HepG2 (cell line): Measurements from ENCODE around the gene STPG4. TPM values are rescaled to one million over a fixed set of nuclear protein-coding genes. Genes with fewer than 3 reads are reported as not detected.
A peak's percentile ranks its signal among the peaks of the same experiment; 100 is the strongest.

Experiments used
- FOSL2 ChIP-seq: sonication (generic); formaldehyde crosslinking; IDR thresholded peaks from 2 replicates; pipeline ENCODE4 v1.4.0; 2020; ENCODE audit warnings: missing genetic modification reagents
- FOXA1 ChIP-seq, 2 experiments: fragments of 450-650 bp in 1 of 2; sonication (generic) in 1 of 2; formaldehyde crosslinking in 1 of 2; IDR thresholded peaks; 2 replicates each; pipeline versions ENCODE4 v1.4.0 to v1.6.1; 2016 to 2020; ENCODE audit warnings: missing genetic modification reagents in 1 of 2
- KLF9 ChIP-seq: IDR thresholded peaks from 2 replicates; pipeline ENCODE4 v1.6.1; 2016; ENCODE audit warnings: low read depth
- MAZ ChIP-seq, 2 experiments: sonication (generic) in 1 of 2; formaldehyde crosslinking in 1 of 2; IDR thresholded peaks; 2 replicates each; pipeline versions ENCODE4 v1.5.0 to v1.6.1; 2012 to 2020; ENCODE audit warnings: low read depth in 2 of 2, mild to moderate bottlenecking in 2 of 2, borderline replicate concordance in 1 of 2, improper control_type of control experiment in 1 of 2, low read length in 1 of 2, missing genetic modification reagents in 1 of 2, moderate library complexity in 1 of 2
- MLLT10 ChIP-seq: sonication (generic); formaldehyde crosslinking; IDR thresholded peaks from 2 replicates; pipeline ENCODE4 v1.4.0; 2020; ENCODE audit warnings: missing genetic modification reagents
- NFIC ChIP-seq: IDR thresholded peaks from 2 replicates; pipeline ENCODE4 v1.6.1; 2012; ENCODE audit warnings: mild to moderate bottlenecking, low read length, inconsistent platforms
- NPAS2 ChIP-seq: sonication (generic); formaldehyde crosslinking; IDR thresholded peaks from 2 replicates; pipeline ENCODE4 v1.8.0; 2022; ENCODE audit warnings: mild to moderate bottlenecking, missing genetic modification reagents, borderline replicate concordance
- SOX13 ChIP-seq, 3 experiments: fragments of 450-650 bp in 1 of 3; sonication (generic) in 1 of 3; formaldehyde crosslinking in 1 of 3; IDR thresholded peaks in 2 of 3; conservative IDR thresholded peaks in 1 of 3; 2 replicates each; pipeline versions ENCODE4 v1.5.0 to v1.6.1; 2016 to 2020; ENCODE audit warnings: antibody characterized with exemption in 1 of 3, mild to moderate bottlenecking in 1 of 3, missing compliant biosample characterization in 1 of 3, missing genetic modification reagents in 1 of 3, moderate library complexity in 1 of 3
- ZEB1 ChIP-seq: IDR thresholded peaks from 2 replicates; pipeline ENCODE4 v1.6.1; 2012; ENCODE audit warnings: mild to moderate bottlenecking, low read depth, inconsistent platforms; ENCODE audit not compliant: insufficient replicate concordance
- ZFP36 ChIP-seq: fragments of 150-350 bp; IDR thresholded peaks from 2 replicates; pipeline ENCODE4 v1.6.1; 2018; ENCODE audit warnings: borderline replicate concordance, low read length, low read depth; ENCODE audit not compliant: partially characterized antibody
- ZFP41 ChIP-seq: sonication (generic); formaldehyde crosslinking; IDR thresholded peaks from 2 replicates; pipeline ENCODE4 v1.4.0; 2020; ENCODE audit warnings: mild to moderate bottlenecking, missing genetic modification reagents, borderline replicate concordance
- ZNF264 ChIP-seq: sonication (generic); formaldehyde crosslinking; IDR thresholded peaks from 2 replicates; pipeline ENCODE4 v1.4.0; 2020; ENCODE audit warnings: missing genetic modification reagents
- ZNF431 ChIP-seq: sonication (generic); formaldehyde crosslinking; IDR thresholded peaks from 2 replicates; pipeline ENCODE4 v1.9.0; 2022; ENCODE audit warnings: missing genetic modification reagents, low read depth, mild to moderate bottlenecking, borderline replicate concordance
- ZNF678 ChIP-seq: sonication (generic); formaldehyde crosslinking; IDR thresholded peaks from 2 replicates; pipeline ENCODE4 v1.4.0; 2020; ENCODE audit warnings: mild to moderate bottlenecking, missing genetic modification reagents
- polyA plus RNA-seq, 8 experiments: library from polyadenylated mRNA; depleted of rRNA in 3 of 8; stranded (reverse) in 7 of 8; unstranded in 1 of 8; fragments of >200 nt; fragmentation: Illumina TruSeq in 4 of 8; extraction: Trizol in 4 of 8; gene quantifications; 2 replicates each; pipeline versions ENCODE4 v1.2.1 to v1.2.3, GENCODE V29; 2011 to 2016; ENCODE audit warnings: low read depth in 4 of 8, missing spikeins in 1 of 8, mixed read lengths in 1 of 8; ENCODE audit not compliant: insufficient read depth in 1 of 8
- total RNA-seq, 5 experiments: library from RNA; depleted of rRNA; stranded (reverse); fragments of >200 nt; fragmentation: Illumina TruSeq; extraction: Trizol; gene quantifications; 2 replicates each; pipeline ENCODE4 v1.2.3, GENCODE V29; 2016; ENCODE audit warnings: low read depth in 1 of 5
- TF ChIP-seq, protein P1 (sequence below): IDR thresholded peaks from 2 replicates; pipeline ENCODE4 v1.6.1; 2016; ENCODE audit warnings: missing compliant biosample characterization, missing genetic modification reagents, borderline replicate concordance
- TF ChIP-seq, protein P2 (sequence below): sonication (generic); formaldehyde crosslinking; IDR thresholded peaks from 2 replicates; pipeline ENCODE4 v1.4.0; 2020; ENCODE audit warnings: missing genetic modification reagents
- TF ChIP-seq, protein P3 (sequence below): sonication (generic); formaldehyde crosslinking; IDR thresholded peaks from 2 replicates; pipeline ENCODE4 v1.4.0; 2020; ENCODE audit warnings: missing genetic modification reagents
- TF ChIP-seq, protein P4 (sequence below): sonication (generic); formaldehyde crosslinking; IDR thresholded peaks from 2 replicates; pipeline ENCODE4 v1.8.1; 2023; ENCODE audit warnings: missing genetic modification reagents, mild to moderate bottlenecking, borderline replicate concordance

STPG4 gene
- total and polyA plus RNA-seq, 2 of the 13 experiments (the other 11 are each of a cell fraction or from before 2014, with no cell fraction given), result 0.11 to 0.15 TPM

DNA sequence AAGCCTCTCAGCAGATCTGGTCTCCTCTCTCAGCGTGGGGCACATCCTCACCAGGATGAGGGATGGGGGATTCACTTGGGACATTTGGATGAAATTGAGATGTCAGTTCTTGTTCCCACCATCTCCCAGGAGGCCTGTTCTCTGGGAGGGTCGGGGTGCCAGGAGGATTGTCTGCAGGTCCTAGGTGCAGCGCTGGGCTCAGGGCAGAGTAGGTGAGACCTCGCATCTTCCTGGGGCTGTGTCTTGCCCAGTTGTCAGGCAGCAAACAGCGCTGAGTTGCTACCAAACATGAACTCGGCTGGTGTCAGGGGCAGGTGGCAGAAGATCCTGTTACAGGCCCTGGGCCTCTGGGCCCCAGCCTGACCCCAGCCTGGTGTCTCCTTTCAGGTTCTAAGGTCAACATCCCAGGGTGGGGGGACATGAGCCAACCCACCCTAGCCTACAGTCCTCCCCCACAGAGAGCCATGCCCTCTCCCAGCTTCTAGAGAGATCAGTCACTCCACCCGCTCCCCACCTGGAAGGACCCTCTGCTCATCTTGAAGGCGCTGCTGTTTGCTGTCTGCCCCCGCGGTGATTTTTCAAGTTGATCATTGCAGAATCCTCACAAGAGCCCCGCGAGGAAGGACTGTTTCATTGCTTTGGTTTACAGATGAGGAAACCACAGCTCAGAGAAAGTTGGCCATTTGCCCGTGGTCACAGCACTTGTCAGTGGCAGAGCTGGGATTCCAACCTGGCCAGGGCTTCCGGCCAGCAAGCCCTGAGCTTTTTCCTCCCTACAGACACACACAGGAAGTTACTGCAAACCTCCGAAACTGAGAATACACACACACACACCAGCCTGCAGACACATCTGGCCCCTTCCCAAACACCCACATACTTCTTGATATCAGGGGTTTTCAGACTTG, 83.9 kb downstream of the STPG4 start (continued):
- TF ChIP-seq ZFP41 (CRISPR knock-in tag), result 0 out of 2 replicates have a peak, but pooled peaks have one; percentile 43
- no peak for TF ChIP-seq ZEB1
- TF ChIP-seq NFIC, result no peak
- TF ChIP-seq ZFP36, result no peak
- TF ChIP-seq, protein P1, sequence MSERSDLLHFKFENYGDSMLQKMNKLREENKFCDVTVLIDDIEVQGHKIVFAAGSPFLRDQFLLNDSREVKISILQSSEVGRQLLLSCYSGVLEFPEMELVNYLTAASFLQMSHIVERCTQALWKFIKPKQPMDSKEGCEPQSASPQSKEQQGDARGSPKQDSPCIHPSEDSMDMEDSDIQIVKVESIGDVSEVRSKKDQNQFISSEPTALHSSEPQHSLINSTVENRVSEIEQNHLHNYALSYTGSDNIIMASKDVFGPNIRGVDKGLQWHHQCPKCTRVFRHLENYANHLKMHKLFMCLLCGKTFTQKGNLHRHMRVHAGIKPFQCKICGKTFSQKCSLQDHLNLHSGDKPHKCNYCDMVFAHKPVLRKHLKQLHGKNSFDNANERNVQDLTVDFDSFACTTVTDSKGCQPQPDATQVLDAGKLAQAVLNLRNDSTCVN (CRISPR knock-in tag), result 0 out of 2 replicates have a peak, but pooled peaks have one; percentile 7
- TF ChIP-seq, protein P2, sequence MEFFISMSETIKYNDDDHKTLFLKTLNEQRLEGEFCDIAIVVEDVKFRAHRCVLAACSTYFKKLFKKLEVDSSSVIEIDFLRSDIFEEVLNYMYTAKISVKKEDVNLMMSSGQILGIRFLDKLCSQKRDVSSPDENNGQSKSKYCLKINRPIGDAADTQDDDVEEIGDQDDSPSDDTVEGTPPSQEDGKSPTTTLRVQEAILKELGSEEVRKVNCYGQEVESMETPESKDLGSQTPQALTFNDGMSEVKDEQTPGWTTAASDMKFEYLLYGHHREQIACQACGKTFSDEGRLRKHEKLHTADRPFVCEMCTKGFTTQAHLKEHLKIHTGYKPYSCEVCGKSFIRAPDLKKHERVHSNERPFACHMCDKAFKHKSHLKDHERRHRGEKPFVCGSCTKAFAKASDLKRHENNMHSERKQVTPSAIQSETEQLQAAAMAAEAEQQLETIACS (CRISPR knock-in tag), result no peak
- no peak for TF ChIP-seq MLLT10 (CRISPR knock-in tag)
- no peak for TF ChIP-seq MAZ (IDR thresholded peaks at IDR 0.05; ENCODE audit: borderline replicate concordance, low read depth, low read length)
- peak; percentile 81 for TF ChIP-seq MAZ (CRISPR knock-in tag; IDR thresholded peaks at IDR 0.05; ENCODE audit: low read depth)
- TF ChIP-seq, protein P3, sequence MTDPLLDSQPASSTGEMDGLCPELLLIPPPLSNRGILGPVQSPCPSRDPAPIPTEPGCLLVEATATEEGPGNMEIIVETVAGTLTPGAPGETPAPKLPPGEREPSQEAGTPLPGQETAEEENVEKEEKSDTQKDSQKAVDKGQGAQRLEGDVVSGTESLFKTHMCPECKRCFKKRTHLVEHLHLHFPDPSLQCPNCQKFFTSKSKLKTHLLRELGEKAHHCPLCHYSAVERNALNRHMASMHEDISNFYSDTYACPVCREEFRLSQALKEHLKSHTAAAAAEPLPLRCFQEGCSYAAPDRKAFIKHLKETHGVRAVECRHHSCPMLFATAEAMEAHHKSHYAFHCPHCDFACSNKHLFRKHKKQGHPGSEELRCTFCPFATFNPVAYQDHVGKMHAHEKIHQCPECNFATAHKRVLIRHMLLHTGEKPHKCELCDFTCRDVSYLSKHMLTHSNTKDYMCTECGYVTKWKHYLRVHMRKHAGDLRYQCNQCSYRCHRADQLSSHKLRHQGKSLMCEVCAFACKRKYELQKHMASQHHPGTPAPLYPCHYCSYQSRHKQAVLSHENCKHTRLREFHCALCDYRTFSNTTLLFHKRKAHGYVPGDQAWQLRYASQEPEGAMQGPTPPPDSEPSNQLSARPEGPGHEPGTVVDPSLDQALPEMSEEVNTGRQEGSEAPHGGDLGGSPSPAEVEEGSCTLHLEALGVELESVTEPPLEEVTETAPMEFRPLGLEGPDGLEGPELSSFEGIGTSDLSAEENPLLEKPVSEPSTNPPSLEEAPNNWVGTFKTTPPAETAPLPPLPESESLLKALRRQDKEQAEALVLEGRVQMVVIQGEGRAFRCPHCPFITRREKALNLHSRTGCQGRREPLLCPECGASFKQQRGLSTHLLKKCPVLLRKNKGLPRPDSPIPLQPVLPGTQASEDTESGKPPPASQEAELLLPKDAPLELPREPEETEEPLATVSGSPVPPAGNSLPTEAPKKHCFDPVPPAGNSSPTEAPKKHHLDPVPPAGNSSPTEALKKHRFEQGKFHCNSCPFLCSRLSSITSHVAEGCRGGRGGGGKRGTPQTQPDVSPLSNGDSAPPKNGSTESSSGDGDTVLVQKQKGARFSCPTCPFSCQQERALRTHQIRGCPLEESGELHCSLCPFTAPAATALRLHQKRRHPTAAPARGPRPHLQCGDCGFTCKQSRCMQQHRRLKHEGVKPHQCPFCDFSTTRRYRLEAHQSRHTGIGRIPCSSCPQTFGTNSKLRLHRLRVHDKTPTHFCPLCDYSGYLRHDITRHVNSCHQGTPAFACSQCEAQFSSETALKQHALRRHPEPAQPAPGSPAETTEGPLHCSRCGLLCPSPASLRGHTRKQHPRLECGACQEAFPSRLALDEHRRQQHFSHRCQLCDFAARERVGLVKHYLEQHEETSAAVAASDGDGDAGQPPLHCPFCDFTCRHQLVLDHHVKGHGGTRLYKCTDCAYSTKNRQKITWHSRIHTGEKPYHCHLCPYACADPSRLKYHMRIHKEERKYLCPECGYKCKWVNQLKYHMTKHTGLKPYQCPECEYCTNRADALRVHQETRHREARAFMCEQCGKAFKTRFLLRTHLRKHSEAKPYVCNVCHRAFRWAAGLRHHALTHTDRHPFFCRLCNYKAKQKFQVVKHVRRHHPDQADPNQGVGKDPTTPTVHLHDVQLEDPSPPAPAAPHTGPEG (CRISPR knock-in tag), result peak; percentile 74; the same call in 1 of the 2 replicates
- TF ChIP-seq ZNF431, result no peak
- no peak for TF ChIP-seq FOXA1 (IDR thresholded peaks at IDR 0.05)
- TF ChIP-seq FOXA1 (CRISPR knock-in tag; IDR thresholded peaks at IDR 0.05), result peak; percentile 84
- TF ChIP-seq FOSL2 (CRISPR knock-in tag), result peak; percentile 53; the same call in 1 of the 2 replicates
- TF ChIP-seq, protein P4, sequence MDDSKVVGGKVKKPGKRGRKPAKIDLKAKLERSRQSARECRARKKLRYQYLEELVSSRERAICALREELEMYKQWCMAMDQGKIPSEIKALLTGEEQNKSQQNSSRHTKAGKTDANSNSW, result peak; percentile 55; the same call in 1 of the 2 replicates
- TF ChIP-seq NPAS2, result no peak; the same call in 1 of the 2 replicates
- no peak for TF ChIP-seq ZNF678
- TF ChIP-seq KLF9, result no peak
- 0 out of 2 replicates have a peak, but pooled peaks have one; percentile 70 for TF ChIP-seq ZNF264 (CRISPR knock-in tag)
- TF ChIP-seq SOX13 (IDR thresholded peaks at IDR 0.05), result peak; percentile 32; the same call in 1 of the 2 replicates
- peak in 1 of 2 experiments; percentile 77; a peak in 2 of 4 replicates for TF ChIP-seq SOX13 (CRISPR knock-in tag; conservative IDR thresholded peaks at IDR 0.05 in 1 of 2, IDR thresholded peaks at IDR 0.05 in 1 of 2)
